AG08396 (cell line): Measurements from ENCODE around the gene MYLK4.

Source experiments
- DNase-seq: peaks from one replicate; pipeline ENCODE4 v3.0.0; 2012; ENCODE audit warnings: low spot score, mixed read lengths

MYLK4 gene

DNA sequence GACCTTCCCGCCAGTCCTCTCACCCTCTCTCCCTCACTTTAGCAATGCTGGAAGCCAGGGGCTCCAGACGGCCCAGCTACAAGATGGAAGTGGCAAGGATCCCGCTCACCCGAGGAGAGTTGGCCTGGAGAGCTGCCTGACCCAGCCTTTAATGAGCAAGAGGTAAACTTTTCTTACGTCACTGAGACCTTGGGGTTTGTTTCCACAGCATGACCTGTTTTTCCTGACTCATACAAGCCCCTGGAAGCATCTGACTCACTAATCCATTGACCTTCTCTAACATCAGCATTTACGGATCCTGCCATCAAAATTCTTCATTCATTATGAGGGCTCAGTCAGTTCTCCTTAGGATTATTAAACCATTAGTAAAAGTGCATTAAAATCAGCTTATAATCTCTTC lies 120.4 kb downstream of the MYLK4 start:
- peak; percentile 81 for DNase-seq

DNA sequence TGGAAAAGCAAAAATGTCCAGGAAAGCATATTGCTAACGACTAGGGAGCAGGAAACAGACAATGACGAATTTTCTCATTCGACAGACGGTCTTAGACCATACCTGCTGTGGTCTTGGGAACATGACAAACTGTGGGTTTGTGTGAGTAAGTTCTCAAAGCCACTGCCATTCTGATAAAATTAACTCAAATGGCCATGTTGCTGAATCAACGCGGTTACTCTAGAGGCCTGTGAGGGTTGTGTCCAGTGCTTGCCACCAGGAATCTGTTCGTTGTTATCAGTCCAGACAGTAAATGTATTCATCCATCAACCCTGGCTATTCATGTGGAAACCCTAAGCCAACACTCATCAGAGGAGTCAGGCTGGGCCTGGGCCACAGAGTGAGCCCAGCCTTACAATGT lies 124.3 kb downstream of the MYLK4 start:
- DNase-seq: no peak

DNA sequence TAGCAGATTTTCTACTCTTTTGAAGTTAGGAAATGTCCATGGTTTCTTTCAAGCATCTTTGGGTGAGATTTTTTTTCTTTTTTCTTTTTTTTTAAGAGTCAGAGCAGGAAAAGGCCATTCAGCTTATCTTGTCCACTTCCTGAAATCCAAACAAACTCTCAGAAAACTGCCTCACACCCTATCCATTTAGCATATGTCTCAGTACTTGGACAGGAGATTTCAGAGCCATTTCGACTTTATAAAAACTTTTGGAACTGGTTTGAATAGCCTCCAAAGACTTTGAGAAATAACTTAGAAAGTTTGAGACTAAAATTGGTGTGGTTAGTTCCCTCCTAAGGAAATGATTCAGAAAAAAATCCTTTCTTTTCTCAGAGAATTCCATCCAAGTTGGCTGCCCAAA lies 125.1 kb downstream of the MYLK4 start:
- DNase-seq: no peak

DNA sequence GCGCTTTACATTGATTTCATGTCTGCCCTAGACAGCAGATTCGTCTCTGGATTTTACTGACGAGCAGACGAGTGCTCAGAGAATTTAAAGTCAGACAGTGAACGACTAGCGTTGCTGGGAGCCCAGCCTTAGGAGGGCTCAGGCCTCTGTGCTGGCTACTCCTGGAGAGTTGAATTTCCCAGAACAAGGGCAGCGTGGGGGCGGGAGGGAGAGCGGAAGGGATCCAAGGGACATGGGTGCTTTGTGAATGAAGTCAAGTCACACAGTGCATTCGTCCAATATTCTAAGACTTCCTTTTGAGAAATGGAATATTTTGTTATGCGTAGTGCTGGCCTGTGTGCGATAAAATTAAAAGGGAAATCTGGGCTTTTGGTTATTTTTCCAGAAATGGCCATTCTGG lies 126.5 kb downstream of the MYLK4 start:
- DNase-seq: no peak

DNA sequence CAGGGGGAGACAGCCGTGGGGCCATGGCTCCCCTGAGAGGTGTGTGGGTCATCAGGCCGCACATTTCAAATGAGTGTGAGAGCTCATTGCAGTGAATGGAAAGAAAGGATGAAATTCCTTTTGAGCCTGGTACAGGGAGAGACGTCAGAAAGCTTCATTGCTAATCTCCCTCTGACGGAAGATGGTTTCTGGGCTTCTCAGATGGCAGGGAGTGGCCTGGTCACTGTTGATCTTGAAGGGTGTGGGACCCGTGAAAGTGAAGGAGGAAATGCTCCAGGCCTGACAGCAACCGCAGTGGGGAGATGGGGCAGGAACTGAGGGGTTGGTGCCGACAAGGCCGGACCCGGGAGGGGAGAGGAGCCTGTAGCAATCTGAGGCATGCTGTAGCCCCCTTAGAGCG lies 127.4 kb downstream of the MYLK4 start:
- no peak for DNase-seq

DNA sequence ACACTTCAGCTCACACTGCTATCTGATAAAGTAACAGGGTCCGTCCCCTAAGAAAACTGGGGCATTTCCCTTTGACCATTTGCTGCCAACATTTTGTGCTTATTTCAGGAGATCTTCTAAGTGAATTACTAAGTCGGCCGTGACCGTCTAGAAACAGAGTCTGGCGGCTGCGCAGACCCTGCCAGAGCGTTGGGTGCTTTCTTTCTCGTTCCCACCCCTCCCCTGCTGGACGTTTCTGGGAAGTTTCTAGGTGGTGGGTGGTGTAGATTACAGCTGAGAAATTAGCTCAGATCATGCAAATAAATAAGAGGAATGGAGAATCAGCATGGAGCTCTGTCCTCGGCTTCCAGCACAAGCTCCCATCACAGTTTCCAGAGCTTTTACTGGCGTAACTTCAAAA lies 128.1 kb downstream of the MYLK4 start:
- DNase-seq: no peak

DNA sequence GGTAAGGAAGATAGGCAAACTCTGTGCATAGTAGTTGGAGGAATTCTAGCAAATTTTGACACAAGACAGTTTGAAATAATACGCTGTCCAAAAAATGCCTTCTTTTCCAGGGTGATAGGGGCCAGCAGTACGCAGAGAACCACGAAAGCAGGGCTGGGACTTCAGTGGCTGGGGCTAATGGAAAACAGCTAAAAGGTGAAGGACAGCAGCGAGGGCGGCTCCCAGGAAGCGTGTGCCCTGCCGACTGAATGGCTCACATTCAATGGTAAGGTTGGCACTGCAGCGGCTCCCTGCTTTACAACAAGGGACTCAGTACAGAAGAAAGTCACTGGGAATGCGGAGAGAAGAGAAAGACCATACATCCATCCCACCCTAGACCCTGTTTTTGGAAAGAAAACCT lies 131.1 kb downstream of the MYLK4 start:
- no peak for DNase-seq

DNA sequence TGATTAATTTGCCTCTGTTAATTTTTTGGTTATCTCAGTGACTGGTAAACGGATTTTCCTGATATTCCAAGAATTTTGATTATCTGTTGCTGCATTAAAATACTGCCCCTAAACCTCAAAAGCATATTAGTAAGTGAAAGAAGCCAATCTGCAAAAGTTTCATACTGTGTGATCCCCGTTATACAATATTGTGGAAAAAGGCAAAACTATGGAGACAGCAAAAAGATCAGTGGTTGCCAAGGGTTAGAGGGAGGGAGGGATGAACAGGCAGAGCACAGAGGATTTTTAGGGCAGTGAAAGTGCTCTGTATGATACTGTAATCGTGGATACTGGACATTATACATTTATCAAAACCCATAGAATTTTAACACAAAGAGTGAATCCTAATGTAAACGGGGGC lies 133.0 kb downstream of the MYLK4 start:
- DNase-seq: no peak

DNA sequence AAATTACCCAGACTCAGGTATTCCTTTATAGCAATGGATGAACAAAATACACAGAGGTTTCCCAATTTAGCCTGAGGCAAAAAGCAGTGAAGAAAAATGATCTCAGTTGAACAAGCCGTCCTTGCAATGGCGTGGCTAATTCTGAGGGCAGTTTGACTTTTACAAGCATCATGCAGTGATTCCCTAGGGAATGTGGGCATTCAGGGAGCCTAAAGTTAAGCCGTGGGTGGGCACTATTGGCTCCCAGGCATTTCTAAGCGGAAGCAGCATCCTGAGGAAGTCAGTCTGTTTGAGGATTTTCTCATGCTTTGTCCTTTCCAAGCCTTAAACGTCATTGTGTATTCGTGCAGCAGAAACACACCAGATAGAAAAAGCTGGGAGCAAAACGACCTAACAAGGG lies 133.9 kb downstream of the MYLK4 start:
- DNase-seq: no peak

DNA sequence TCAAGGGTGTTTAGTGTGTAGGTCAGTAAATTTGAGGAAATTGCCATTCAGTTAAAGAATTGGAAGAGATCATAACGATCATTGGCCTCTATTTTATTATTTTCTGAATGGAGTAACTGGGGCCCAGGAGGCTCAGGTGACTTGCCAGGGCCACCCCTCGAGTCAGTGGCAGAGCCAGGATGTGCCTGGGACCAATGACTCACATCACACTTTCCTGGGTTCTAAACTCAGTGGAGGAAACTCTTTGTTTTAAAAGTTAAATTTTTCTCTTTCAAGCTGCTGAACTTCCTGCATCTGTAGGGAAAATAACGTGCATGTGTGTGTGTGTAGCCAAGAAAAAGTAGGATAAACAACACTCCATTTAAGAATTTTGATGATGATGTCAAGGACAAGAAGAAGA lies 135.5 kb downstream of the MYLK4 start:
- no peak for DNase-seq

DNA sequence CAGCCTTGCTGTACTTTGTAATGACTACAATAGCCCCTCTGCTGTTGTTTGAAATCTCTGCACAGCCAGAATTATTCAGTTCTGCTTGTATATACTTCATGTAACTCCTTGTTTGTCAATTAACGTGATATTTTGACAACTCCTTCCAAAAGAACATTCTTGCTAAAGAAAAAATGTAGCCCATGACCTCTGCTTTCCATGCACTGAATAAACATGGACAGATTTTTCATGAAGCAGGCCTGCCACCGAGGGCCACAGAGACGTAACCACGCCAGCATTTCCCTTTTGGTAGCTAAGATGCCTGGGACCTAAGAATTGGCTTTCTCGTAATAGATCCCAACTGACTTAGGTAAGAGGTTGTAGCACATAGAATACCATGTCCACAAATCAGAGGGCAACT lies 135.9 kb downstream of the MYLK4 start:
- no peak for DNase-seq

DNA sequence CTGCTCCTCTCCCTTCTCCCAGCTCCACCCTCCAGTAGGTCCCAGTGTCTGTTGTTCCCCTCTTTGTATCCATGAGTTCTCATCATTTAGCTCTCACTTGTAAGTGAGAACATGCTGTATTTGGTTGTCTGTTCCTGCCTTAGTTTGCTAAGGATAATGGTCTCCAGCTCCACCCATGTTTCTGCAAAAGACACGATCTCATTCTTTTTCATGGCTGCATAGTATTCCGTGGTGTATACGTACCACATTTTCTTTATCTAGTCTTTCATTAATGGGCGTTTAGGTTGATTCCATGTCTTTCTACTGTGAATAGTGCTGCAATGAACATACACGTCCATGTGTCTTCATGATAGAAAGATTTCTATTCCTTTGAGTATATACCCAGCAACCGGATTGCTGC lies 136.6 kb downstream of the MYLK4 start:
- no peak for DNase-seq
